HG03439 (cell line): ENCODE results near the gene CCDC47.
A peak's percentile ranks its signal among the peaks of the same experiment; 100 is the strongest.

Experiments used
- ATAC-seq: cut with Tn5 transposase; IDR thresholded peaks from one replicate; pipeline ENCODE4 v1.9.1; 2021; ENCODE audit warnings: mild to moderate bottlenecking, moderate library complexity; ENCODE audit not compliant: unreplicated experiment

CCDC47 gene

DNA sequence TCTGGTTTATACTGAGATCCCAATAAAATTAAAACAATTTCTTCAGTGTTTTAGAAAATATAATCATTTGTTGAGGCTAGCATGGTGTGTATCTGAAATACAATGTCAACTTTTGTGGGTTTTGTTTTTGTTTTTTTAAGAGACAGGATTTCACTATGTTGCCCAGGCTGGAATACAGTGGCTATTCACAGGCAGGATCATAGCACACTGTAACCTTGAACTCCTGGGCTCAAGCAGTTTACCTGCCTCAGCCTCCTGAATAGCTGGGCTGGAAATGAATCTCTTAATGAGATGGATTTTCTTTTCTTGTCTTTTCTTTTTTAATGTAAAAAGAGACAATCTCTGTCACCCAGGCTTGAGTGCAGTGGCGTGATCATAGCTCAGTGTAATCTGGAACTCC is 12.7 kb upstream of the CCDC47 start:
- ATAC-seq: no peak

GRCh38 chr17:63785556-63785955 is 12.2 kb upstream of the CCDC47 start:
- ATAC-seq: no peak

DNA sequence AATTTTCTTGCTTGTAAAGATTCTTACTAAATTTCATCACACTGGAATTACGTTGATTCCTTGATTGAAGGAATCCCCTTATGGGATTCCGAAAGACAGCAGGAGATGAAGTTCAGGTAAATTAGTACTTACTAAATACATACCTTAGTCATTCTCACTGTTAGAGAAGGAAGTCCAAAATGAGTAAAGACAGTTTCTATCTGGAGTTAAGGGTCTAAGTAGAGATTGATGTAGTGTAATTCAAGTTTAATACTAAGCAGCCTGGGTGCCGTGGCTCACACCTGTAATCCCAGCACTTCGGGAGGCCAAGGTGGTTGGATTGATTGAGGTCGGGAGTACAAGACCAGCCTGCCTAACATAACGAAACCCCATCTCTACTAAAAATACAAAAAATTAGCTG is 10.1 kb upstream of the CCDC47 start:
- ATAC-seq: no peak

DNA sequence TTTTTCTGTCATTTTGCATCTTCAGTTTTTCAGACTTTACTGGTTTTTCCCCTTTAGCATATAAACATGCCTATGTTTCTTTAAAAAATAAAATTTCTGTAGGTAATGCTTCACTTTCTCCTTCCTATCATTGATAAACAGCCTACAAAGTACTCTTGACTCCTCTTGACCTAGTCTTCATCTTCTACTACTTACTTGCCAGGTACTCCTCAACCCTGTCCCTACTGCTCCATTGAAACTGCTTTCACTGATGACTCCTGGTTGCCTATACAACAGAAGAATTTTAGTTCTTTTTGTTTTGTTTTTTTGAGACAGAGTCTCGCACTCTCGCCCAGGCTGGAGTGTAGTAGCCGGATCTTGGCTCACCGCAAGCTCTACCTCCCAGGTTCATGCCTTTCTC is 7.5 kb upstream of the CCDC47 start:
- ATAC-seq: no peak

- no peak for ATAC-seq
Measured at GRCh38 chr17:63780507-63780906, 7.1 kb upstream of the CCDC47 start.

DNA sequence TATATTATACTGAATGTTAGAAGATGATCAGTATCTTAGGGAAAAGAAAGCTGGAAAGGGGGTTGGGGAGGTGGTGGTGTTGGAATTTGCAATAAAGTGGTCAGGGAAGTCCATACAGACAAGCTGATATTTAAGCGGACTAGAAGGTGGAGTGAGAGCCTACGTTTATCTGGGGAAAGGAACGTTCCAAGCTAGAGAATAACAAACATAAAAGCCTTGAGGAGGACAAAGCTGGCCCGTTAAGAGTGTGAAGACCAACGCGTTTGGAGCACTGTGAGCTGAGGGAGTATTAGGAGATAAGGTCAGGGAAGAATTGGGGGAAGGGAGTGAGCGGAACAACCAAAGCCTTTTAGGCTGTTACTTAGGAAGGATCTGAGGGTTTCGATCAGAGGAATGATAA is 2.0 kb upstream of the CCDC47 start:
- no peak for ATAC-seq

GRCh38 chr17:63774969-63775265 is 1.5 kb upstream of the CCDC47 start:
- no peak for ATAC-seq

- ATAC-seq: peak; percentile 6
Measured at GRCh38 chr17:63774141-63774968, 958 bp upstream of the CCDC47 start, which contains the start of gene DDX42. Gene DDX42 (plus strand): TSS chr17:63774170. CDS start chr17:63787050, 12,880 bp downstream.

GRCh38 chr17:63772801-63773271 is 561 bp downstream of the CCDC47 start:
- ATAC-seq: no peak

DNA sequence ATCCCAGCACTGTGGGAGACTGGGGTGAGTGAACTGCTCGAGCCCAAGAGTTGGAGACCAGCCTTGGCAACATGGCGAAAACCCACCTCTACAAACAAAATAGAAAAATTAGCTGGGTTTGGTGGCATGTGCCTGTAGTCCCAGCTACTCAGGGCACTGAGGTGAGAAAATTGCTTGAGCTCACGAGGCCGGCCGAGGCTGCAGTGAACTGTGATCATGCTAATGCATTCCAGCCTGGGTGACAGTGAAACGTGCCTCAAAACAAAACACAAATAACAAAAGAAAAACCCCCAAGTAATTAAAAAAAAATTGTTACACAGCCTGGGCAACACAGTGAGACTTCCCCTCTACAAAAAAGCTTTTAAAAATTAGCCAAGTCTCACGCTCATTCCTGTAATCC is 5.0 kb downstream of the CCDC47 start:
- ATAC-seq: no peak

- no peak for ATAC-seq
Measured at GRCh38 chr17:63766754-63767153, 6.6 kb downstream of the CCDC47 start.

- ATAC-seq: no peak
Measured at GRCh38 chr17:63764716-63765115, 8.7 kb downstream of the CCDC47 start.

DNA sequence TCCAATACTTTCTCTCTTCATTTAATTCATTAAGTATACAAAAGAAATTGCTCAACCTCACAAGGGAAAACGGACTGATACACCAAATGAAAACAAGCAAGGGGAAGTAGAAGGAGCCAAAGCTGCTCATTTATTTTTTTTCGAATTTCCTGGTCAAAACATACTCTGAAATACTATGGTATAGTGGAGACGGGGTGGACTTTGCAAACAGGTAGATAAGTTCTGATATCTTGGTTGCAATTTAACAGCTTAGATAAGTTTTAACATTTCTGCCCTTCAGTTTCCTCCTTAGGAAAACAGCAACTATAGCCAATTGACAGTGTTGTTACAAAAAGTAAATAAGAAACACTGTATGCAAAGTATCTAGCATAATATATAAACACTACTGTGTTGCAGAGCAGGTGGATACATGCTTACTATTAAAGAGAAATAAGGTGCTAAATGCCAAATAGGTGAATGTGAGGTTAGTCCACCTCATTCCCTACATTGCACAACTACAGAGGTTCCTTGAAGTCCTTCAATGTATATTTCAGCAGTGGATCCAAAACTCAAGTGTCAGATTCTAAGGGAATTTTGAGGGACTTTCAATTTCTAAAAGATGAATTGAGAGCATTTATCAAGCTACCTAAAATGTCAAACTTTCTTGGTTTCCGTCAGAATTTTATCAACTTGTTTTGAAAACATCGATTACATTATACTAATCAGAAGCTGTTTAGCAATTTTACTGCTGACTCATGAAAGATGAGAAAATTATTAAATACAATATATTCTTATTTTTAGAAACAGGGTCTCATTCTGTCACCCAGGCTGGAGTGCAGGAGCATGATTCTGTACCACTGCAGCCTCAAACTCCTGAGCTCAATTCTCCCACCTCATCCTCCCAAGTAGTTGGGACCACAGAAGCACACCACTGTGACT is 11.0 kb downstream of the CCDC47 start:
- no peak for ATAC-seq

GRCh38 chr17:63760771-63761539 is 12.4 kb downstream of the CCDC47 start:
- no peak for ATAC-seq

DNA sequence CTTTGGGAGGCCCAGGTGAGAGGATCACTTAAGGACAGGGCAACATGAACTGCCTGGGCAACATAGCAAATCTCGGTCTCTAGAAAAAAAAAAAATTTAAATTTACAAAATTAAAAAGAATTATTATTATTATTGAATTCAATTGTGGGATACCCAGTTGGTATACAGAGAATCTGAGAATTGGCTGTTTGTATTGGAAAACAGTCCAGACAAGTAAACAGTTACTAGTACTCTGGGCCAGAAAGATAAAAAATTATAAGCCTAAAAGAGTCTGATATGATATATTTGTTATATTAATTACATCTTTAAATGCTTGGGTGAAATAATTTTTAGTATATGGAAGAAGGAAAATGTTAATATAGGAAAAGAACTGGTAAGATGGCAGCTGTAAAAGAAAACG is 15.0 kb downstream of the CCDC47 start:
- no peak for ATAC-seq

DNA sequence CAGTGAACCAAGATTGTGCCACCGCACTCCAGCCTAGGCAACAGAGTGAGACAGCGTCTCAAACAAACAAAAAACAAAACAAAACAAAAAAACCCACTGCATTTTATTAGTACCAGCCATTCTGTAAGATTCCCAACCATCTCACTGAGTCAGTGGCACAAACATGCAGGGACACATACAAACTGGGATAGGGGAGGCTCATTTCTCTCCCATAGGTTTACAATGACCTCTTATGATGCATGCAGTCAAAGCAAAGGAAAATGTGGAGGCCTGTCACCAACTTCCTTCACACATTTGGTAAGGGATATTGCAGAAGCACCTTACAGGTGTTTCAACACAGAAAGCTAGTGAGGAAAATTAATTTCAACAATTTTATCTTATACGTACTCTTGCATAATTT is 19.4 kb downstream of the CCDC47 start:
- no peak for ATAC-seq

- ATAC-seq: no peak
Measured at GRCh38 chr17:63753215-63753614, 20.2 kb downstream of the CCDC47 start.

GRCh38 chr17:63752707-63753106 is 20.7 kb downstream of the CCDC47 start:
- no peak for ATAC-seq

DNA sequence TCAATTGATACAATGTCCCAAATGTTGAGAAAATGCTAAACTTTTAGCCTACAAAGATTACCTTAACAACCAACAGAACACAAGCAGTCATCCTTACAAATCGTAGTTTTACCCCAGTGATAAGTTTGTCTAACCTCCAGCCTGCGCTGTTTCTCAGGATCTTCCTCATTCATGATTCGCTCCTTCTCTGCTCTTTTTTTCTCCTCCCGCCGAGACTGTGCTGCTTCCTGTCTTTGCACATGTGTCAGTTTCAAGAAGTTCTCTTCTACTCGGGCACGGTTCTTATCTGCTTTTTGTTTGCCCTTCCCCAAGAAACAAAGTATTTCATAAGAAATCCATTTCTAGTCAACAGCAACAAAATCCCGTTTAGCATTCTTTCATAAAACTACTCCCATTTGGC is 21.6 kb downstream of the CCDC47 start:
- no peak for ATAC-seq

DNA sequence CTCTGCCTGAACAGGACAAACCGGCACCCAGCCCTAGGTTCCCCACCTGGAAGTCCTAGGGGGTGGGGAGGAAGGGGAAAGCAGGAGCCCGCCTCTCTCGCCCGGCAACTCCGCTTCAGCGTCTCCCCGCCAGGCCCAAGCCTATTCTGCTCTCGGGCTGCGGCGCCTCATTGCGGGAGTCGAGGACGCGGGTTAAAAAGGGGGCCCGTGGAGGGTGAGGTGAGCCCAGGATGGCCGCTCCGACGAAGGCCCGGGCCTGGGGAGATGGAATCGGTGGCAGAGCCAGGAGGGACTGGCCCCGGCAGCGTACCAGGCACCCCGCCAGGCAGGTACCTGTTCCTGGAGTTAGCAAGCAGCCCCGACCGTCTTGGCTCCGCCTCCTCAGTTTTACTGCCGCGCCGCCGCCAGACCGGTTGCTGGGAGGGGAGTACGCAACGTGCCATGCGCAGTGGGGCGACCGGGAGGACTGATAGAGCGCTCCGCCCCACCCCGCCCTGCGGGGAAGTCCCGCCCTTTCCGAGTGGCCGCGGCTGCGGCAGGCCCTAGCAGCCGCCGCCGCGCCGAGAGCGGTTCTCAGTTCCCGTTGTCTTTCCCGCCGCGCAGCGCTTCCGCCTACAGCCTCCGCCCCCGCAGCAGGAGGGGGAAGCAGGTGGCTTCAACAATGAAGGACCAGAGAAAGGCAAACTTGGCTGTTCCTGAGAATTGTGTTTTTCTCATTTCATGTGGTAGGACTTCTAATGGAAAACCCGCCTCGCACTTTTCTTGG is 31.8 kb downstream of the CCDC47 start, which contains the start of gene STRADA:
Gene STRADA (minus strand): TSS at position 392 of the 766 bp plus-strand sequence. CDS start 13,430 bp downstream, outside the sequence.
- ATAC-seq: peak; percentile 92

GRCh38 chr17:63741143-63741407 is 32.3 kb downstream of the CCDC47 start:
- no peak for ATAC-seq
